B cell (primary cell): Measurements from ENCODE around the gene KLHL11. TPM values are rescaled to one million over a fixed set of nuclear protein-coding genes. Genes with fewer than 3 reads are reported as not detected.

Experiments
- ATAC-seq: fragments of 200-7000 bp; cut with Tn5 transposase; one replicate; pipeline ENCODE4 v1.10.0; 2021; ENCODE audit warnings: low read depth, mild to moderate bottlenecking, moderate number of reproducible peaks, moderate library complexity
- CTCF ChIA-PET: fragments of 350-600 bp; sonication (Branson Sonifier 250); formaldehyde crosslinking; loops from one replicate; lab custom pipeline; 2021; ENCODE audit warnings: antibody characterized with exemption, inconsistent platforms; lab: Charles Lee
- POLR2A ChIA-PET: fragments of 350-600 bp; sonication (Branson Sonifier 250); formaldehyde crosslinking; loops from one replicate; lab custom pipeline; 2021; ENCODE audit warnings: antibody characterized with exemption; lab: Charles Lee
- DNase-seq: peaks from one replicate; pipeline ENCODE4 v3.0.0; 2013
- H2AFZ ChIP-seq: 2 replicates; pipeline ENCODE4 v1.6.1; 2012; ENCODE audit warnings: mild to moderate bottlenecking, low read depth, low read length; ENCODE audit not compliant: insufficient read depth, poor library complexity, severe bottlenecking
- H3K27ac ChIP-seq, 2 donors: 1 replicate in 1 of 2; 2 replicates in 1 of 2; pipeline ENCODE4 v1.5.1; 2012 to 2013; ENCODE audit warnings: low read length in 2 of 2, mild to moderate bottlenecking in 2 of 2, moderate library complexity in 1 of 2
- H3K27me3 ChIP-seq, 4 experiments: fragments of 200-600 bp in 1 of 4; sonication (generic) in 1 of 4; replicated peaks in 1 of 4; 1 replicate in 2 of 4; 2 replicates in 2 of 4; pipeline versions ENCODE4 v1.6.1 to v1.7.0; 2013 to 2016; ENCODE audit warnings: low read length in 3 of 4, mild to moderate bottlenecking in 2 of 4, mixed read lengths in 1 of 4, moderate library complexity in 1 of 4; ENCODE audit not compliant: insufficient read depth in 4 of 4, control insufficient read depth in 3 of 4; ENCODE audit errors: control extremely low read depth in 1 of 4
- H3K36me3 ChIP-seq, 2 experiments: replicated peaks in 1 of 2; 1 replicate in 1 of 2; 2 replicates in 1 of 2; pipeline versions ENCODE4 v1.6.1 to v1.7.1; 2013; ENCODE audit warnings: low read length in 1 of 2; ENCODE audit not compliant: insufficient read depth in 2 of 2, control insufficient read depth in 1 of 2; ENCODE audit errors: control extremely low read depth in 1 of 2, extremely low read depth in 1 of 2
- H3K4me1 ChIP-seq, 2 donors: fragments of 200-600 bp in 1 of 2; sonication (generic) in 1 of 2; 1 replicate in 1 of 2; 2 replicates in 1 of 2; pipeline versions ENCODE4 v1.5.1 to v1.6.1; 2013 to 2017; ENCODE audit warnings: low read length in 2 of 2; ENCODE audit not compliant: control insufficient read depth in 2 of 2, insufficient read depth in 2 of 2
- H3K4me2 ChIP-seq: replicated peaks from 2 replicates; pipeline ENCODE3; 2012; ENCODE audit warnings: mild to moderate bottlenecking, low read depth, low read length; ENCODE audit not compliant: poor library complexity, severe bottlenecking
- H3K4me3 ChIP-seq, 5 experiments: fragments of 200-600 bp in 1 of 5; sonication (generic) in 1 of 5; 1 replicate in 3 of 5; 2 replicates in 2 of 5; pipeline versions ENCODE4 v1.5.1 to v1.7.0; 2011 to 2016; ENCODE audit warnings: low read length in 4 of 5, mild to moderate bottlenecking in 4 of 5, low read depth in 2 of 5, control low read depth in 1 of 5, moderate library complexity in 1 of 5; ENCODE audit not compliant: insufficient read depth in 1 of 5; ENCODE audit errors: control extremely low read depth in 1 of 5, extremely low read depth in 1 of 5
- H3K79me2 ChIP-seq: fragments of 200-600 bp; sonication (generic); one replicate; pipeline ENCODE4 v1.6.0; 2016; ENCODE audit warnings: low read length; ENCODE audit not compliant: control insufficient read depth, insufficient read depth
- H3K9ac ChIP-seq: fragments of 200-600 bp; sonication (generic); 2 replicates; pipeline ENCODE4 v1.6.1; 2017; ENCODE audit warnings: mild to moderate bottlenecking, low read length, moderate library complexity
- H3K9me3 ChIP-seq, 3 donors: one replicate each; pipeline versions ENCODE4 v1.6.1 to v1.7.1; 2013; ENCODE audit warnings: low read length in 2 of 3; ENCODE audit not compliant: control insufficient read depth in 2 of 3, insufficient read depth in 1 of 3; ENCODE audit errors: control extremely low read depth in 1 of 3
- H4K20me1 ChIP-seq: 2 replicates; pipeline ENCODE4 v1.6.0; 2012; ENCODE audit warnings: mild to moderate bottlenecking, low read length; ENCODE audit not compliant: insufficient read depth, control insufficient read depth, poor library complexity, severe bottlenecking
- H3K27ac Mint-ChIP-seq: one replicate; pipeline ENCODE4 v1.8.0; 2021; ENCODE audit warnings: mixed read lengths
- H3K27me3 Mint-ChIP-seq: one replicate; pipeline ENCODE4 v1.8.0; 2021; ENCODE audit warnings: mixed read lengths
- H3K4me1 Mint-ChIP-seq: one replicate; pipeline ENCODE4 v1.8.0; 2021; ENCODE audit warnings: mixed read lengths
- H3K4me3 Mint-ChIP-seq: one replicate; pipeline ENCODE4 v1.8.0; 2021; ENCODE audit warnings: mixed read lengths
- H3K9me3 Mint-ChIP-seq: one replicate; pipeline ENCODE4 v1.8.0; 2022; ENCODE audit warnings: mixed read lengths; ENCODE audit not compliant: insufficient read depth
- EZH2 ChIP-seq: IDR thresholded peaks from 2 replicates; pipeline ENCODE4 v1.6.1; 2012; ENCODE audit warnings: borderline replicate concordance, low read depth, mild to moderate bottlenecking, moderate library complexity, low read length; ENCODE audit not compliant: insufficient read depth, poor library complexity, severe bottlenecking
- WGBS: methylation state at CpG from one replicate; pipeline ENCODE4 v1.1.5; 2013; ENCODE audit warnings: missing lambda C conversion rate; ENCODE audit not compliant: insufficient coverage; 5-methylcytosine and 5-hydroxymethylcytosine counted together
- intact Hi-C: fragments of 100-400 bp; cut with micrococcal nuclease; formaldehyde crosslinking; loops from one replicate; pipeline ENCODE4 v1.10.0; 2022
- polyA plus RNA-seq: library from polyadenylated mRNA; depleted of rRNA; stranded (reverse); fragments of >200 nt; gene quantifications from 2 replicates; pipeline ENCODE4 v1.2.3, GENCODE V29; 2012
- total RNA-seq, 2 donors: library from RNA; stranded (reverse); fragments of 120-200 nt in 1 of 2; gene quantifications; 1 replicate in 1 of 2; 2 replicates in 1 of 2; pipeline versions ENCODE4 v1.2.3 to v1.2.4, GENCODE V29; 2013 to 2022
- TF ChIP-seq, protein P1 (sequence below): fragments of 200-600 bp; IDR thresholded peaks from one replicate; pipeline ENCODE4 v1.8.0; 2022; ENCODE audit warnings: antibody characterized with exemption, mild to moderate bottlenecking

KLHL11 gene
- total and polyA plus RNA-seq, 2 donors (not counting 1 experiment from before 2014, with no cell fraction given): 4.2 to 18.7 TPM

GRCh38 chr17:41904242-41904841 lies 39.1 kb upstream of the KLHL11 start:
- WGBS: 93% methylated on average over 6 of the region's 7 CpGs
- Histone ChIP-seq H3K27me3 (no peaks in the 10 kb centered on the region), H3K9me3 (no peaks in the 10 kb centered on the region), H3K4me3 (no peak overlapping the region), H3K4me1 (no peaks in the 10 kb centered on the region), H3K27ac (no peak overlapping the region), H4K20me1 (peaks cover 5% of the 10 kb centered on the region), H3K79me2 (peaks cover 6% of the 10 kb centered on the region), H3K36me3 (peaks cover 1 to 76% of the 10 kb centered on the region in 2 experiments), H3K4me2 (no peak overlapping the region), H2AFZ (no peak overlapping the region), H3K9ac (no peak overlapping the region)
- TF ChIP-seq, protein P1, sequence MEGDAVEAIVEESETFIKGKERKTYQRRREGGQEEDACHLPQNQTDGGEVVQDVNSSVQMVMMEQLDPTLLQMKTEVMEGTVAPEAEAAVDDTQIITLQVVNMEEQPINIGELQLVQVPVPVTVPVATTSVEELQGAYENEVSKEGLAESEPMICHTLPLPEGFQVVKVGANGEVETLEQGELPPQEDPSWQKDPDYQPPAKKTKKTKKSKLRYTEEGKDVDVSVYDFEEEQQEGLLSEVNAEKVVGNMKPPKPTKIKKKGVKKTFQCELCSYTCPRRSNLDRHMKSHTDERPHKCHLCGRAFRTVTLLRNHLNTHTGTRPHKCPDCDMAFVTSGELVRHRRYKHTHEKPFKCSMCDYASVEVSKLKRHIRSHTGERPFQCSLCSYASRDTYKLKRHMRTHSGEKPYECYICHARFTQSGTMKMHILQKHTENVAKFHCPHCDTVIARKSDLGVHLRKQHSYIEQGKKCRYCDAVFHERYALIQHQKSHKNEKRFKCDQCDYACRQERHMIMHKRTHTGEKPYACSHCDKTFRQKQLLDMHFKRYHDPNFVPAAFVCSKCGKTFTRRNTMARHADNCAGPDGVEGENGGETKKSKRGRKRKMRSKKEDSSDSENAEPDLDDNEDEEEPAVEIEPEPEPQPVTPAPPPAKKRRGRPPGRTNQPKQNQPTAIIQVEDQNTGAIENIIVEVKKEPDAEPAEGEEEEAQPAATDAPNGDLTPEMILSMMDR: no peak
- TF ChIP-seq EZH2: no peak
- no peaks in the 10 kb centered on the region for H3K4me1 Mint-ChIP-seq
- DNase-seq: no peak
- H3K27ac Mint-ChIP-seq: no peak overlapping the region
- POLR2A ChIA-PET: no interaction called here
- CTCF ChIA-PET: no interaction called here
- H3K27me3 Mint-ChIP-seq: no peaks in the 10 kb centered on the region
- intact Hi-C loops: no loop called here
- no peak for ATAC-seq
- no peaks in the 10 kb centered on the region for H3K9me3 Mint-ChIP-seq
- no peak overlapping the region for H3K4me3 Mint-ChIP-seq

- ChIA-PET CTCF (no interaction called here), POLR2A (no interaction called here)
- Histone ChIP-seq H4K20me1 (no peaks in the 10 kb centered on the region), H3K27me3 (no peaks in the 10 kb centered on the region), H3K9me3 (no peaks in the 10 kb centered on the region), H3K4me1 (no peaks in the 10 kb centered on the region), H3K4me3 (no peak overlapping the region), H2AFZ (no peak overlapping the region), H3K79me2 (peaks cover 4% of the 10 kb centered on the region), H3K9ac (no peak overlapping the region), H3K4me2 (no peak overlapping the region), H3K27ac (no peak overlapping the region), H3K36me3 (peaks cover 1 to 71% of the 10 kb centered on the region in 2 experiments)
- H3K4me3 Mint-ChIP-seq: no peak overlapping the region
- 95% methylated on average over 6 of the region's 11 CpGs for WGBS
- ATAC-seq: no peak
- no peaks in the 10 kb centered on the region for H3K9me3 Mint-ChIP-seq
- H3K27ac Mint-ChIP-seq: no peak overlapping the region
- TF ChIP-seq, protein P1: no peak
- TF ChIP-seq EZH2: no peak
- no peak for DNase-seq
- H3K27me3 Mint-ChIP-seq: no peaks in the 10 kb centered on the region
- H3K4me1 Mint-ChIP-seq: no peaks in the 10 kb centered on the region
- intact Hi-C loops: no loop called here
Observed at GRCh38 chr17:41901646-41902045, 36.4 kb upstream of the KLHL11 start.
